RKO (cell line): Measurements from ENCODE around the gene KCNE2.

Experiments
- DNase-seq: peaks from one replicate; pipeline ENCODE4 v3.0.0-alpha.2; 2016; ENCODE audit warnings: low spot score

Gene KCNE2, protein sequence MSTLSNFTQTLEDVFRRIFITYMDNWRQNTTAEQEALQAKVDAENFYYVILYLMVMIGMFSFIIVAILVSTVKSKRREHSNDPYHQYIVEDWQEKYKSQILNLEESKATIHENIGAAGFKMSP

DNA sequence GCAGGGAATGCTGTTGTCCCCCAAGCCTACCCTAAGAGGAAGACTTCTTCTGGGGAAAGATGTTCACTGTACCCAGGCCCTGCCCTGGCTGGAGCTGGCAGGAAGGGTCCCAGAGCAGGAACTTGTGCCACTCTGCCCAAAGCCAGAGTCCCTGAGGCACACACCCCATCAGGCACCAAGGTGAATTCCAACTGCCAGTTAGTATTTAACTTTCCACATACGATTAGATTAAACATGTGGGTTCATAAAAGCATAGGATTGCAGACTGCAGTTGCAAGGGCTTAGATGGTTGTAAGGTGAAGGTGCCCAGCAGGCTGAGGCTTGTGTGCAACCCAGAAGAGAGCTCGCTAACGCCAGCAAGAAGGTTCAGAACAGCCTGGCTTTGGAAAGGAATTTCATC lies at the start of gene KCNE2:
TSS of gene KCNE2 (plus strand) at position 274 of the 400 bp plus-strand sequence. CDS start 6,473 bp downstream, outside the sequence.
- DNase-seq = no peak

DNA sequence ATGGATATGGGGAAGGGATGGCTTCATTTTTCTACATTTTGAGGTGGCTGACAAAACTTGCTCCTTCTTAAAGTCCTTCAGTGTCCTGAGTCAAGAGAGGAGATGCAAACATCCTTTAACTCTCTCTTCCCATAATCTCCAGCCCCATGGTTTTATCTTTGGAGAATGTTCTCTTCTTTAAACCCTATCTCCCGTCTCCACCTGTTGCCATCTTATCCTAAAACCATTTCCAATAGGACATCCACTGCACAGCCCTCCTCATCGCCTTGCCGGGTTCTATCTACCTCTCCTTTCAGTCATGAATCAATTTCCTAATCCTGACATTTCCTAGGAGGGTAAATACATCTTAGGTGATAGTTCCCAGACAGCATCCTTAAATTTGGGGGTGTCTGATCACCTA lies 44.2 kb upstream of the KCNE2 start:
- no peak for DNase-seq

DNA sequence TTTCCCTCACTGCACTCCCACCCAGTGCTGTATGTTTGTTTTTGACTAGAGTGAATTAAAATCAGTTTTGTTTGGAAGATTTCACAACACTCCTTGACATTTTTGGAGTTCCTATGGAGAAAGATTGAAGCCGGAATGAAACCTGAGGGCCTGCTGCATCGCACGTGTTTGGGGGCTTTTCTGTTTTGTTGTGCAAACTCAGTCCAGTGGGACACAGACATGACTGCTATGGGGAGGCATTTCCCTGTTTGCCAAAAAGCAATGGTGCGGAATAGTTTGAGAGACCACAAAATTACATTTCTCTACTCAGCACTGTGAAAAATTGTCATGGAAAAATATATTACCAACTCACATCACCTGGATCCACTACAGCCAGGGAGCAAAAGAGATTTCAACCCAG lies 43.8 kb upstream of the KCNE2 start:
- DNase-seq = no peak

DNA sequence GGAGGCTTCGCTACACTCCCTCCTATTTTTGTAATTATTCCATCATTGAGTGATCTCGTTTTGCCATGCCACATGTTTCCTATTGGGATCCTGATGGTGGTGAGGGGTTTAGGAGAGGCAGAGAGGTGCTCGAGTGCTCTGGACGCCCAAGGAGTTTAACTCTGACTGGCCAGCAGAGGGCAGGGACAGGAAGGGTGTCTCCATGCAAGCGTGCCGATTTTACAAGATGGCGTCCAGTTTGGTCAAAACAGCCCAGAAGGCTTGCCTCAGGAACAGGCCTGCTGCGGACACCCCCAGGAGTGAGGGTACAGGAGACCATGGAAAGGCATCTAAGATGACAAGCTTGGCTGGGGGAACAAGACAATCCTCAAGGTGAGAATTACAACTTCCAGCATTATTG lies 33.8 kb upstream of the KCNE2 start:
- no peak for DNase-seq

DNA sequence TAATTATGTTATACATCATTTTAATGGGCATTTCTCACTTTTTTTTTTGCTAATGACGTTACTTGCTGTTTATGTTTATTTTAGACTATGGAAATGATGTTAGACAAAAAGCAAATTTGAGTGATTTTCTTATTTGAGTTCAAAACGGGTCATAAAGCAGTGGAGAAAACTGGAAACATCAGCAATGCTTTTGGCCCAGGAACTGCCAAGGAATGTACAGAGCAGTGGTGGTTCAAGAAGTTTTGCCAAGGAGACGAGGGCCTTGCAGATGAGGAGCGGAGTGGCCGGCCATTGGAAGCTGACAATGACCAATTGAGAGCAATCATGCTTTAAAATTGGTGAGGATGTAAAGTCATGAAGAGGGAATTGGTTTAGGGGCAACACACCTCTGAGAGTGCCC lies 32.1 kb upstream of the KCNE2 start:
- DNase-seq = no peak

DNA sequence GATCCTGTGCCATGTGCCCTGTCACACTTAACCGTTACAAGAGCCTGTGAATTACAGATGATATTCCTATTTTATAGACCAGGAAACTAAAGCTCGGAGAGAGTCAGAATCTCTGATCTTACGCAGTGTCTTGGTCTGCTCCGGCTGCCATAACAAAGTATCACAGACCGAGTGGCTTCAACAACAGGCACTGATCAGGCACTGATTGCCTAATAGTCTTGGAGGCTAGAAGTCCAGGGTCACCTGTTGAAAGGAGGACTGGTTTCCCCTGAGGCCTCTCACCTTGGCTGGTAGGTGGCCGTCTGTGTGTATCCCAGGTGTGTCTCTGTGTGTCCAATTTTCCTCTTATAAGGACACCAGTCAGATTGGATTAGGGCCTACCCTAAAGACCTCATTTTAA lies 31.5 kb upstream of the KCNE2 start:
- no peak for DNase-seq

DNA sequence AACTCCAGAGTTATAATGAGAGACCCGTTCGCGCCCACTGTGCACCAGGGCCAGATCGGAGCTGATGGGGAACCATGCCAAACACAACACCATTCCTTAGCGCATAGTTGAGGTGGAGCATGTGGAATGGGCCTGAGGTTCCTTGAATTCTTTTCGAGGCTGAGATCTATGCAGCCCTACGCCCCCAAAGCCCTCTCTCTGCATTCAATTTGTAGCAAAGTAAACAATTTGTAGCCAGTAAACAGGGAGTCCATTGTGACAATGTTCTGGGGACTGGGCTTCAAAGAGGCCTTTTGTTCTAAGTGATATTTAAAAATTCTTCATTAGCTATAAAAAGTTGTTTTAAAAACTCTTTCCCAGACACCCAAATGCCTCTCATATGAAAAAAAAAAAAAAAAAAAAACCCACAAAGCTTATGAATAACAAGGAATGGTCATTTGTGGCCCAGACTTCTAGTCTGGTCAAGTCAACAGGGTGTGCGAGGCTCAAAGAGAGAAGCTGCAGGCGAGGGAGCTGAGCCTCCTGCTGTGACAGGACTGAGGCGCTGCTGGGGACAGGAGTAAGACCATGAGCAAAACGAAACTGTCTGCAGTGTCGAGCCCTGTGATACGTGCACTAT lies 30.6 kb upstream of the KCNE2 start:
- DNase-seq = no peak

DNA sequence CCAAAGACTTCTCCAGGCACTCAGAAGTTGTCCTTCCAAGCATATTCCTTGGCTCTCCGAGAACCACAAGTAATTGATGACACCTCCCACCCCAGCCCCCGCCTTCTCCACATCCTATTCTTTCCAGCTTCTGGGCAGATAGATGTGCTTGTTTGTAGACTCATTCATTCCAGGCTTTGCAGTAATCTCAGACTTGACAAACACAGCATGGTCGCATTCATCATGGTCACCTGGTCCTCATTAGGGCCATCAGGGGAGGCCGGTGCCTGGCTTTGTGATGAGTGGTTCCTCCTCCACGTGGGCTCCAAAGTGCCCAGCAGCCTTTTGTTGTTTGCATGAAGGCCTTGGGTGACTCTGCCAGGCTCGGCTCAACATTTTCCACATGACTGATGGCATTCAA lies 28.5 kb upstream of the KCNE2 start:
- no peak for DNase-seq

DNA sequence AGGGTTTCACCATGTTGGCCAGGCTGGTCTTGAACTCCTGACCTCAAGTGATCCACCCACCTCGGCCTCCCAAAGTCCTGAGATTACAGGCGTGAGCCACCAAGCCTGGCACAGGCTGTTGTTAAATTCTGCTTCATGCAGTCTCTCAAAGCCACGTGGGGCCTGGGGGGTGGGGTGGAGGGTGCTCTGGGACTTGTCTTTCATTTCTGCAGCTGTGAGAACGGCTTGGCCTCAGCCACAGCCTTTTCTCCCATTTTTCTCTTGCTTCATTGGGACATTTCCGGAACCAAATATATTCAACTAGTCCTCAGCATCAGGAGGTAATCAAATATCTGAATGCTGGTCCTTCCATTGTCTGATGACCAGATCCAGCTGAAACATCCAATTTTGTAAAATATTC lies 27.6 kb upstream of the KCNE2 start:
- DNase-seq = no peak

DNA sequence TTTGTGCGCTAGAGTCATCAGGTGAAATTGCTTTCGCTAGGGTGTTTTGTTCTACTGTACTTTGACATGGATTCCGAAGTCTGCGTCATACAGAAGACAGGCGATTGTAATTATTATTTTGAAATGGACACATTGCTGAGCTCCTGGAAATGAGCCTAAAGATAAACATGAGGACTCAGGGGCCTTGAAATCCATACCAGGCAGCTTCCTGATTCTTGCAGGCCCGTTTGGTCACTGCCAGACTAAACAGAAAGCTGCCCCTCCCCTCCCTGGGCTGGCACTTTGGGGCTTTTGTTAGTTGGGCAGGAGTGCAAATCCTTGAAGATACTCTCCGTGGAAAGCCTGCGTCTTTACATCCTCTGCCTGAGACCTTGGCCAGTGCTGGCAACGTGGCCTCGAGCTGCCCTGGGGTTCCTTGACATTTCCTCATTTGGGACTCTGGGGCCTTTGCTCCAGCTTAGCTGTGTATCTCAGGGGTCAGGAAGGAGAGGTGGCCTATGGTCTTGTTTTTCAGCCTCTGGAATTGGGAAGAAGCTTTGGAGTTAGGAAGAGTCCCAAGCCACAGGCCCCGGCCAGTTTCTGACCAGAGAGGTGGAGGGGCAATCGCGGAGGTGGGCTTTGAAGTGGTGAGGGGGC lies 26.9 kb upstream of the KCNE2 start:
- DNase-seq = no peak

DNA sequence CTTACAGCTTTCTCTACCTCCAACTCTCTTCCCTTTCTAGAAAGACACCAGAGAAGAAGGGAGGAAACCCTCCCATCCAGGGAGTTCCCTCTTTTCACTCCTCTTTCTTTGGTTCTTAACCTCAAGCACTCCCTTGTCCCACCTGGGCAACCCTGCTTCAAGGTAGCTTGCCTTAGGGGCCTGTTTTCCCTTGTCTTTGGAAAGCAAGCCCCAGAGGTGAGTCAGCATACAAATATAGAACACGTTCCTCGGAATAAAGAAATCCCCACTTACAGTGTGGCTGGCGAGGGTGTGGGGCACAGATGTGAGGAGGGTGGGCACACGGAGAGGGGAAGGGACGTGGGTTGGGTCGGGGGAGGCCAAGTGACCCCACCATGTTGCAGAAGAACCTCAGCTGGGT lies 26.1 kb upstream of the KCNE2 start:
- DNase-seq = no peak

DNA sequence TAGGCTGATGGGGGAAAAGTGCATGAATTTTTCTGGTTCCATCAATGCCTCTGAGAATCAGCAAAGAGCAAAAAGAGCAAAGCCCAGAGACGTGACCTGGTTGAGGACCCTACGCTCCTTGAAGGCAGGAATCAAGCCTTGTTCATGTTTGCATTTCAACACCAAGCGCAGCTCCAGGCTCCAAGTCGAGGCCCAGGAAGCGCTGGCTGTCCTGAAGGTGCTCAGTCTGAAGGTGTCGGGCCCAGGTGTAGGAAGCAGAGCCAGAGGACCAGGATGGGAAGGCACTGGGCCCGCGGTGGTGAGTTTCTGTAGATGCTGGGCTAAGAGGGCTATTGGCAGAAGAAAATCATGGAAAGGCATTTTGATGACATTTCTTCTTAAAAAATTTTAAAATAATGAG lies 25.6 kb upstream of the KCNE2 start:
- DNase-seq = no peak

DNA sequence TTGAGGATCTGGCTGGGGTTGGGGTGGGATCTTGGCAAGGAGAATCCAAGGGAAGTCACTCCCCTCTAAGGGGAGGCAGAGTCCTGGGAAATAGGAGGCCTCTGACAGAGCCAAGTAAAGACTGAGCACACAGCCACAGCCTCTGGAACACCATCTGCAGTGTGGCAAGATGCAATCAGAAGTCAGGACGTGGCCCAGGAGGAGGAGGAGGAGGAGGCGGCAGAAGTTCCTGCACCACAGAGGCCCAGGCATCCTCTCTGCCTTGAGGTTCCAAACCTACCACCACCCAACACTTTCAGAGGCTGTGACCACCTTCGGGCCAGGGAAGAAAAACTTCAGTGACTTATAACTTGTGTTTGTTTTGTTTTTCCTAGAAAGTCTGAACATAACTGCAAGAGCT lies 23.7 kb upstream of the KCNE2 start:
- DNase-seq = no peak

DNA sequence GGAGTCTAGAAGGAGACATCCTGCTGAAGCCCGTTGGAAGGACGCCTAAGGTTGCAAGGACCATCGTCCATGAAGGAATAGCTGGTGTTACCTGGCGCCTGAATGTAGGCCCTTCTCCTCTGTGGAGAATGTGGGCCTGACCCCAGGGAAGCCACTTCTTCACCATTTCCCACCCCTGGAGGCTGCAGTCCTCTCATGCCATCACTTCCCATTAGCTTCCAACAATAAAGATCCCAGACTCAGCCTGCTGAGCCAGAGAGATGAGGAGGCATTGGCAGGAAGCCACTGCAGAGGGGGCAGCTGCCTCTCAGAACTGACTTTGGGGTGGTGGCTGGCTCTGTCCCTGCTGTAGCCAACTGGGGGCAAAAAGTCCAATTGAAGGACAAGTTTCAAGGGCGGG lies 21.3 kb upstream of the KCNE2 start:
- DNase-seq = no peak

DNA sequence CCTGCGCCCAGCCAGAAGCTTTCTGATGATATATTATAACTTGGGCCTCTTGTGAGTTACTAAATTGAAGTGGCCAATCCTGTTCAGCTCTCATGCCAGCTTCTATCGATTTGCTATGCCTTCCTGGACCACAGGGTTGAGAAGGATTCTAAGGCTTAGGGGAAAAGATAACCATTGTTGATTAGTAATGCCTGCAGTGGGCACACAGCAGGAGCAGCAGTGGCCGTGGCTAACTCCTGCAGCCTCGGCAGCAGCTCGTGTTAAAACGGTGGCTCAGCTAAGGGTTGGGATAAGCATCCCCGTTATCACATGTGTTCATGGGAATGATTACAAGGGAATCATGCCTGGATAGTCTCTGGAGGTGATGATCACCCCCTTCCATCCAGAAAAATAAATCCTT lies 20.5 kb upstream of the KCNE2 start:
- DNase-seq = no peak

DNA sequence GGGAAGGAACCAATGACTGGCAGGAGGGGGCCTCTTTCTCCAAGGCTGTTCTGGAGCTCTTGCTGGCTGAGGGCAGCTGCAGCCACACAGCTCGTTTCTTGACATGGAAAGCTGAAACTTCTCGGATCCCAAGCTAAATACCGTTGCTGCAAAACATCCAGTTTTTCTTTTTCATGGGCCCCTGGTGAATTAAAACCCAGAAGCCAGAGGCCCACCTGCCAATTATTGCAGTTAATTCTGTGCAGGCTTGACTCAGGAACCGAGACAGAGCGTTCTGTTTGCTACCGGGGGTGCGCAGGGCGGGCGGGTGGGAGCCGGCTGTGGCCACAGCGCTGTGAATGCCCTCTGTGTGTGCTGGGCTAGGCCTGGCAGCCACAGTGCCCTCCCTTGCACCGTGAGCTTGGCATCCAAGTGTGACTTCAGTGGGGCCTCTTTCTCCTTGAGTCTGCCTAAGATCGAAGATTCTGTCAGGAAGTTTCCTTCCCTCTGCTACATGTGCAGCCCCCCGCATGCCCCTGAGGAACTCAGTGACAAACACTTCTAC lies 19.9 kb upstream of the KCNE2 start:
- DNase-seq = no peak

DNA sequence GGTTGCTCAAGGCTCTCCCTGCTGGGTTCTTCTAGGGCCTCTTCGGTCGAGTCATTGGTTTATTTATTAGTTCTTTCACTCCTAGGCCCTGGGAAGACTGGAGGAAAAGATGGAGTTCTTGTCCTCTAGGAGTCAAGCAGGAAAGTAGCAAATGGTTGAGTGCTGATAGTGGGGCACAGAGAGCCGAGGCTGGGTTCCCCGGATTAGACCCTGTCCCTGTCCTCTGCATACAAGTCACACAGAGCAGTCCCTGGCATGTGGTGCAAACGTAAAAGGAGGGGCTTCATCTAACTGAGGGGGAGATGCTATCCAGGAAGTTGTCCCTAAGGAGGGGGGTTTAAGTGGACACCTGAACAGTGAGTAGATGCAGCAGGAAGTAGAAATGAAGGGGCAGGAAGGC lies 19.2 kb upstream of the KCNE2 start:
- DNase-seq = no peak

DNA sequence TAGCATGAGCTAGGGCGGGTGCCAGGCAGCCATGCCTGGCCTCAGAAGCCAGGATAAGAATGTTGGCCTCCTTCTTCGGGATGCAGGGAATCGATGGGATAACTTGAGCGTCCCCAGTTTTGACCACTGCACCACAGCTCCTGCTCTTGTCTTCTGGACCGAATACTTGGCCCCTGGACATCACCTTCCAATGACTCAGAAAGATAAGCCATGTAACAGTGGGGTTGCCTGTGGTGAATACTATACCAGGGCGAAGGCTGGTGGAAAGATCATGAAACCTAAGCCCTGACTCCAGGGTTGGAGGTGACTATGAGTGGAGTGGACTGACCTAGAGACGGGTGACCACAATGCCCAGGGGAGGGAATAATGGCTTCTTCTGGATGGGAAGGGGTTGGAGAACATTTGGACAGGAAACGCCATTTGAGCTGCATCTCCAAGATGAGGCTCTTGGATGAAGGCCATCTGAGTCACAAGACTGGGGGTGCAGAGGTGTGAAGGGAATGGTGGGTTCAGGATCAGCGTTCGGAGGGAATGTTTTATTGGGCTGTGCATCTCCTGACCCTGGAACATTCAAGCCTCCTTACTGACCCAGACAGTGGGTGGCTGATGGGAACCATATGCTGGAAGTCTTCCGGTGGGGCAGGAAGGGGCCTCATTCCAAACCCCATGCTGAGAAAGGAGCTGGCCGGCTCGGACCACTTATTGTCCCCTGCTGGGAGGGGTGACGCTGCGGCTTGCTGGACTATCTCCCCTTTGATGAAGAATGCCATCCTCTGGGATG lies 18.5 kb upstream of the KCNE2 start:
- no peak for DNase-seq

DNA sequence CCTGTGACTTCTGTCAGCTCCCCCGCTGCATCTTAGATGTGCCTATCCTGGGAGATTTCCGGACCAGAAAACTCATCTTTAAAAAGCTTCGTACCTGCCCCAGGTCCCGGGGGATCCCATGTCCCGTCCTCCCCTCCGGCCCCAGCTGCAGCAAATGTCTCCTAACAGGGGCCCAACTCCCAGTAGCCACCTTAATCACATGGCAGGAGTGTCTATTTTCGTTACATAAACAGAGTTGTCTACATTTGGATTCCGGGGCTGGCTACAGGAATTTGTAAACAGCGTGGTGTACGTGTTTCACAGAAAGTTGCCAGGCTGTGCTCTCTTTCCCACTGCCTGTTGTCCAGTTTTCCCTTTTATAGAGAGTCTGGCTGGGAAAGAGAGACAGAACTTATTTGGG lies 17.9 kb upstream of the KCNE2 start:
- no peak for DNase-seq

DNA sequence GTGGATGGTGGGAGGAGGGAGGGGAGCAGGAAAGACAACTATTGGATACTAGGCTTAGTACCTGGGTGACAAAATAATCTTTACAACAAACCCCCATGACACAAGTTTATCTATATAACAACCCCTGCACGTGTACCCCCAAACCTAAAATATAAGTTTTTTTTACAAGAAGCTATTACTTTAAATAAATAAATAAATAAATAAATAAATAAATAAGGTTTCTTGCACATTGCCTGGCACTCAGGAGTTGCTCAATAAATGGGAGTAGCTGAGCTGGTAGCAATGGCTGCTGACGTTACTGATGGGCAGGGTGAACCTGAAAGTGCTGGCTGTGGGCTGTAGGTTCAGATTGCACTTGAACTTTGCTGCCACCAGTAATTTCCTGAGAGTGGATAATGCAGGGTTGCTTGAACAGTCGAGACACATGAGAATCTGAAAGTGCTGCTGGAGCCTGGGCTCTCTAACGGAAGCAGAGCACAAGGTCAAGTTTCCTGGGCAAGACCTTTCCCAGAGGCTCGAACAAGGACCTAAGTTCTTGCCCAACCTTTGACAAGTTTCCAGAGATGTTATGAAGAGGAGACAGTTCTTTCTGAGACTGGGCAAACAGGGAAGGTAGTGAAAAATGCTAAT lies 14.8 kb upstream of the KCNE2 start:
- no peak for DNase-seq

DNA sequence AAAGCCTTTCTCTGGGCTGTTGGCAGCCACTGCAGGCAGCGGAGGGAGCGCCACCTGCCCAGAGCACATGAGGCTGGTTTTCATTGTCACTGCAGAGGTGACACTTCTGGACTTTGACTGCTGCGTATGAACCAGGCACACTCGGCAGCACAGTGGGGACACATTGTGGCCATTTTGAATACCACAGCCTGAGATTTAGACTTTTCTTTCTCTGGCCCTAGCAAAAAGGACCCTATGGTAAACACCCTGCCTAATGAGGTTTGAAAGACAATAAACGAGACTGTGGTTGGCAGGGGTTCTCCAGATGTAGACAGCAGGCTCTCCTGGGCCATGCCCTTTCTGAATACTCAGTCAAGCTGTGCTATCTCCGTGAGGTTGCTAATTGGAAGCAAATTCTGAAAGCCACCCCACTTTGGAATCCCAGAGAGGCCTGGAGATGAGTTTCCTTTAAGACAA lies 12.0 kb upstream of the KCNE2 start:
- peak; percentile 62 for DNase-seq

DNA sequence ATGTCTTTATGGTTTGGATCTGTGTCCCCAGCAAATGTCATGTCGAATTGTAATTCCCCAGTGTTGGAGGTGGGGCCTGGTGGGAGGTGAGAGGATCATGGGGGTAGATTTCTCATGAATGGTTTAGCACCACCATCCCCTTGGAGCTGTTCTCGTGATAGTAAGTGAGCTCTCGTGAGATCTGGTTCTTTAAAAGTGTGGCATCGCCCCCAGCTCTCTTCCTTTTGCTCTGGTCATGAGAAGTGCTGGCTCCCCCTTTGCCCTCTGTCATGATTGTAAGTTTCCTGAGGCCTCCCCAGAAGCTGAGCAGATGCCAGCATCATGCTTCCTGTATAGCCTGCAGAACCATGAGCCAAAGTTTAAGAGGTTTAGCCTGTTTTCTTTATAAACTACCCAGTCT lies 11.2 kb upstream of the KCNE2 start:
- DNase-seq = no peak
